GM23338 (cell line): Measurements from ENCODE around the gene NMRK2. TPM values are rescaled to one million over a fixed set of nuclear protein-coding genes. Genes with fewer than 3 reads are reported as not detected.

Experiments
- ATAC-seq: fragments of 200-7000 bp; cut with Tn5 transposase; 3 replicates; pipeline ENCODE4 v1.9.1; 2020
- DNase-seq: peaks from one replicate; pipeline ENCODE4 v3.0.0-alpha.2; 2015; ENCODE audit warnings: low spot score
- H2AFZ ChIP-seq: fragments of 200-600 bp; sonication (generic); 2 replicates; pipeline ENCODE4 v1.8.0; 2016; ENCODE audit warnings: antibody characterized with exemption, mild to moderate bottlenecking, moderate library complexity
- H3F3A ChIP-seq: fragments of 200-600 bp; sonication (generic); replicated peaks from 2 replicates; pipeline ENCODE4 v1.8.0; 2017; ENCODE audit warnings: antibody characterized with exemption, mixed run types, low read depth
- H3K27ac ChIP-seq: fragments of 200-600 bp; sonication (generic); 2 replicates; pipeline ENCODE4 v1.6.1; 2016; ENCODE audit warnings: low read depth
- H3K27me3 ChIP-seq: fragments of 200-600 bp; sonication (generic); 2 replicates; pipeline ENCODE4 v1.8.0; 2016; ENCODE audit warnings: mild to moderate bottlenecking, mixed run types, moderate library complexity; ENCODE audit not compliant: insufficient read depth
- H3K36me3 ChIP-seq: fragments of 200-600 bp; sonication (generic); 2 replicates; pipeline ENCODE4 v1.8.0; 2016; ENCODE audit warnings: mild to moderate bottlenecking; ENCODE audit not compliant: insufficient read depth
- H3K4me1 ChIP-seq: fragments of 200-600 bp; sonication (generic); 2 replicates; pipeline ENCODE4 v1.8.0; 2016; ENCODE audit warnings: mild to moderate bottlenecking, moderate library complexity; ENCODE audit not compliant: insufficient read depth
- H3K4me2 ChIP-seq: fragments of 200-600 bp; sonication (generic); 2 replicates; pipeline ENCODE4 v1.7.1; 2017; ENCODE audit warnings: mixed run types
- H3K4me3 ChIP-seq: fragments of 200-600 bp; sonication (generic); 2 replicates; pipeline ENCODE4 v1.6.1; 2016; ENCODE audit warnings: mixed run types
- H3K79me2 ChIP-seq: fragments of 200-600 bp; sonication (generic); replicated peaks from 2 replicates; pipeline ENCODE4 v1.8.0; 2017; ENCODE audit warnings: mild to moderate bottlenecking; ENCODE audit not compliant: insufficient read depth
- H3K9me2 ChIP-seq: fragments of 200-600 bp; sonication (generic); 2 replicates; pipeline ENCODE4 v1.8.0; 2017; ENCODE audit not compliant: insufficient read depth
- H4K20me1 ChIP-seq: fragments of 200-600 bp; sonication (generic); replicated peaks from 2 replicates; pipeline ENCODE4 v1.8.0; 2017; ENCODE audit warnings: mild to moderate bottlenecking; ENCODE audit not compliant: insufficient read depth
- H3K27ac Mint-ChIP-seq: 2 replicates; pipeline ENCODE4 v1.8.0; 2020; ENCODE audit warnings: inconsistent platforms, mild to moderate bottlenecking, moderate library complexity, mixed read lengths
- H3K27me3 Mint-ChIP-seq: 3 replicates; pipeline ENCODE4 v1.8.0; 2022; ENCODE audit warnings: low read depth, mild to moderate bottlenecking, moderate library complexity, mixed read lengths, inconsistent platforms; ENCODE audit not compliant: insufficient read depth, poor library complexity
- H3K36me3 Mint-ChIP-seq: 3 replicates; pipeline ENCODE4 v1.8.0; 2021; ENCODE audit warnings: low read depth, mild to moderate bottlenecking, inconsistent platforms, moderate library complexity, mixed read lengths
- H3K4me1 Mint-ChIP-seq: 3 replicates; pipeline ENCODE4 v1.8.0; 2020; ENCODE audit warnings: mild to moderate bottlenecking, inconsistent platforms, mixed read lengths
- H3K4me3 Mint-ChIP-seq: 3 replicates; pipeline ENCODE4 v1.8.0; 2021; ENCODE audit warnings: moderate library complexity, mild to moderate bottlenecking, inconsistent platforms, mixed read lengths
- H3K9me3 Mint-ChIP-seq: 3 replicates; pipeline ENCODE4 v1.8.0; 2020; ENCODE audit warnings: moderate library complexity, mild to moderate bottlenecking, inconsistent platforms, mixed read lengths
- CREB1 ChIP-seq: fragments of 250-450 bp; sonication (Bioruptor Pico); IDR thresholded peaks from 2 replicates; pipeline ENCODE4 v1.5.0; 2020; ENCODE audit warnings: low read depth, mild to moderate bottlenecking, moderate library complexity
- EZH2 ChIP-seq: fragments of 200-600 bp; sonication (generic); IDR thresholded peaks from one replicate; pipeline ENCODE4 v1.8.0; 2017; ENCODE audit warnings: antibody characterized with exemption, mild to moderate bottlenecking, low read depth; ENCODE audit not compliant: unreplicated experiment
- EZH2phosphoT487 ChIP-seq: fragments of 200-600 bp; sonication (generic); IDR thresholded peaks from one replicate; pipeline ENCODE4 v1.8.1; 2018; ENCODE audit warnings: antibody characterized with exemption; ENCODE audit not compliant: unreplicated experiment
- JUNB ChIP-seq: IDR thresholded peaks from one replicate; pipeline ENCODE4 v1.6.1; 2016; ENCODE audit warnings: antibody characterized with exemption; ENCODE audit not compliant: unreplicated experiment
- POLR2AphosphoS5 ChIP-seq: IDR thresholded peaks from 2 replicates; pipeline ENCODE4 v1.6.1; 2016; ENCODE audit warnings: antibody characterized with exemption, low read depth
- STAT1 ChIP-seq: IDR thresholded peaks from one replicate; pipeline ENCODE4 v1.6.1; 2016; ENCODE audit warnings: antibody characterized with exemption; ENCODE audit not compliant: unreplicated experiment
- ZNF114 ChIP-seq: fragments of 250-450 bp; sonication (Bioruptor Pico); IDR thresholded peaks from 2 replicates; pipeline ENCODE4 v1.5.0; 2020; ENCODE audit warnings: mild to moderate bottlenecking, moderate library complexity
- ZNF331 ChIP-seq: fragments of 250-450 bp; sonication (Bioruptor Pico); IDR thresholded peaks from 2 replicates; pipeline ENCODE4 v1.5.0; 2020; ENCODE audit warnings: low read depth, mild to moderate bottlenecking, moderate library complexity
- polyA plus RNA-seq: library from polyadenylated mRNA; unstranded; fragments of >200 nt; fragmentation: Nextera tagmentation; extraction: Ambion mirVana; gene quantifications from 2 replicates; pipeline ENCODE4 v1.2.1, GENCODE V29; 2016
- total RNA-seq: library from RNA; depleted of rRNA; stranded (reverse); fragments of >200 nt; shearing (Covaris generic); gene quantifications from 2 replicates; pipeline ENCODE4 v1.2.3, GENCODE V29; 2014
- TF ChIP-seq, protein P1 (sequence below): IDR thresholded peaks from 2 replicates; pipeline ENCODE4 v1.6.1; 2016; ENCODE audit warnings: antibody characterized with exemption
- TF ChIP-seq, protein P2 (sequence below), 2 experiments: fragments of 200-600 bp in 1 of 2; sonication (generic) in 1 of 2; conservative IDR thresholded peaks; 2 replicates each; pipeline versions ENCODE4 v1.5.1 to v1.6.1; 2016 to 2017; ENCODE audit warnings: antibody characterized with exemption in 2 of 2, low read depth in 2 of 2, mild to moderate bottlenecking in 2 of 2, moderate library complexity in 1 of 2

Gene NMRK2
- total and polyA plus RNA-seq, 2 experiments from 2014 or later: 55.9 to 65.3 TPM

DNA sequence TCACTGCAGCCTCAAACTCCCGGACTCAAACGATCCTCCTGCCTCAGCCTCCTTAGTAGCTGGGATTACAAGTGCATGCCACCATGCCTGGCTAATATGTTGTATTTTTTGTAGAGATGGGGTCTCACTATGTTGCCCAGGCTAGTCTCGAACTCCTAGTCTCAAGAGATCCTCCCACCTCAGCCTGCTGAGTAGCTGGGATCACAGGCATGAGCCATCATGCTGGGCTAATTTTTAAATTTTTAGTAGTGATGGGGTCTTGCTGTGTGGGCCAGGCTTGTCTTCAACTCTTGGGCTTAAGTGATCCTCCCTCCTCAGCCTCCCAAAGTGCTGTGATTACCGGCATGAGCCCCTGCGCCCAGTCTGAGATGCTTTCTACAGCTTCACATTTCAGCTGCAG, 37.1 kb upstream of the NMRK2 start (continued):
- no peak for TF ChIP-seq POLR2AphosphoS5
- no peak for TF ChIP-seq CREB1
- TF ChIP-seq ZNF331 (CRISPR knock-in tag): no peak

DNA sequence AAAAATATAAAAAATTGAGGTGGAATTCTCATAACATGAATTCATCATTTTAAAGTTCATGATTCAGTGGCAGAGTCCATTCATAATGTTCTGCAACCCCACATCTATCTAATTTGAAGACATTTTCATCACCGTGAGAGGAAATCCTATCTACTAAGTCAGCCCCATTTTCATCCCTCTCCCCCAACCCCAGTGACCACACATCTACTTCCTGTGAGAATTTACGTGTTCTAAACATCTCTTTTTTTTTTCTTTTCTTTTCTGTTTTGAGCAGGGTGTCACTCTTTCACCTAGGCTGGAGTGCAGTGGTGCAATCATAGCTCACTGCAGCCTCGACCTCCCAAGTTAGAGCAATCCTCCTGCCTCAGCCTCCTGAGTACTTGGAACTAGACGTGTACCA, 34.9 kb upstream of the NMRK2 start:
- Histone ChIP-seq H2AFZ (no peak overlapping the region), H3K9me2 (no peaks in the 10 kb centered on the region), H3K4me1 (no peaks in the 10 kb centered on the region), H3K4me2 (no peak overlapping the region), H3K4me3 (no peak overlapping the region), H3K27ac (no peak overlapping the region), H3F3A (no peaks in the 10 kb centered on the region), H3K79me2 (no peaks in the 10 kb centered on the region), H3K36me3 (peaks cover 11% of the 10 kb centered on the region), H3K27me3 (no peaks in the 10 kb centered on the region), H4K20me1 (no peaks in the 10 kb centered on the region; the same call in 1 of the 2 replicates)
- TF ChIP-seq EZH2phosphoT487 (no peak), ZNF114 (CRISPR knock-in tag) (no peak), ZNF331 (CRISPR knock-in tag) (no peak), POLR2AphosphoS5 (no peak), EZH2 (no peak), STAT1 (no peak), JUNB (no peak)
- TF ChIP-seq, protein P1, sequence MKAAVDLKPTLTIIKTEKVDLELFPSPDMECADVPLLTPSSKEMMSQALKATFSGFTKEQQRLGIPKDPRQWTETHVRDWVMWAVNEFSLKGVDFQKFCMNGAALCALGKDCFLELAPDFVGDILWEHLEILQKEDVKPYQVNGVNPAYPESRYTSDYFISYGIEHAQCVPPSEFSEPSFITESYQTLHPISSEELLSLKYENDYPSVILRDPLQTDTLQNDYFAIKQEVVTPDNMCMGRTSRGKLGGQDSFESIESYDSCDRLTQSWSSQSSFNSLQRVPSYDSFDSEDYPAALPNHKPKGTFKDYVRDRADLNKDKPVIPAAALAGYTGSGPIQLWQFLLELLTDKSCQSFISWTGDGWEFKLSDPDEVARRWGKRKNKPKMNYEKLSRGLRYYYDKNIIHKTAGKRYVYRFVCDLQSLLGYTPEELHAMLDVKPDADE: no peak
- TF ChIP-seq, protein P2, sequence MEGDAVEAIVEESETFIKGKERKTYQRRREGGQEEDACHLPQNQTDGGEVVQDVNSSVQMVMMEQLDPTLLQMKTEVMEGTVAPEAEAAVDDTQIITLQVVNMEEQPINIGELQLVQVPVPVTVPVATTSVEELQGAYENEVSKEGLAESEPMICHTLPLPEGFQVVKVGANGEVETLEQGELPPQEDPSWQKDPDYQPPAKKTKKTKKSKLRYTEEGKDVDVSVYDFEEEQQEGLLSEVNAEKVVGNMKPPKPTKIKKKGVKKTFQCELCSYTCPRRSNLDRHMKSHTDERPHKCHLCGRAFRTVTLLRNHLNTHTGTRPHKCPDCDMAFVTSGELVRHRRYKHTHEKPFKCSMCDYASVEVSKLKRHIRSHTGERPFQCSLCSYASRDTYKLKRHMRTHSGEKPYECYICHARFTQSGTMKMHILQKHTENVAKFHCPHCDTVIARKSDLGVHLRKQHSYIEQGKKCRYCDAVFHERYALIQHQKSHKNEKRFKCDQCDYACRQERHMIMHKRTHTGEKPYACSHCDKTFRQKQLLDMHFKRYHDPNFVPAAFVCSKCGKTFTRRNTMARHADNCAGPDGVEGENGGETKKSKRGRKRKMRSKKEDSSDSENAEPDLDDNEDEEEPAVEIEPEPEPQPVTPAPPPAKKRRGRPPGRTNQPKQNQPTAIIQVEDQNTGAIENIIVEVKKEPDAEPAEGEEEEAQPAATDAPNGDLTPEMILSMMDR (conservative IDR thresholded peaks at IDR 0.05; ENCODE audit: low read depth in 2 of 2): no peak
- Mint-ChIP-seq H3K36me3 (peaks cover 20% of the 10 kb centered on the region), H3K4me3 (no peak overlapping the region), H3K9me3 (peaks cover 9% of the 10 kb centered on the region), H3K27me3 (peaks cover 4% of the 10 kb centered on the region), H3K27ac (no peak overlapping the region), H3K4me1 (no peaks in the 10 kb centered on the region)
- DNase-seq (no peak), ATAC-seq (no peak)

DNA sequence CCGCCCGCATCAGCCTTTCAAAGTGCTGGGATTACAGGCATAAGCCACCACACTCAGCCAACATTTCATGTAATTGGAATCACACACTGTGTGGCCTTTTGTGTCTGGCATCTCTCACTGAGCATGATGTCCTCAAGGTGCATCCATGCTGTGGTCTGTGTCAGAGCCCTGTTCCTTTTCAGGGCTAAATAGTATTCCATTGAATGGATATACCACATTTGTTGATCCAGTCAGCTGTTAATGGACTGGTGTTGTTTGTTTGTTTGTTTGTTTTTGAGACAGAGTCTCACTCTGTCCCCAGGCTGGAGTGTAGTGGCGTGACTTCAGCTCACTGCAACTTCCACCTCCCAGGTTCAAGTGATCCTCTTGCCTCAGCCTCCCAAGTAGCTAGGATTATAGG, 34.4 kb upstream of the NMRK2 start:
- peaks cover 9% of the 10 kb centered on the region for H3K9me3 Mint-ChIP-seq
- Histone ChIP-seq H3K4me1 (no peaks in the 10 kb centered on the region), H3K4me3 (no peak overlapping the region), H4K20me1 (no peaks in the 10 kb centered on the region; the same call in 1 of the 2 replicates), H3K27ac (no peak overlapping the region), H3K79me2 (no peaks in the 10 kb centered on the region), H3K9me2 (no peaks in the 10 kb centered on the region), H3K27me3 (no peaks in the 10 kb centered on the region), H3F3A (no peaks in the 10 kb centered on the region), H3K4me2 (no peak overlapping the region), H3K36me3 (peaks cover 11% of the 10 kb centered on the region), H2AFZ (no peak overlapping the region)
- peaks cover 20% of the 10 kb centered on the region for H3K36me3 Mint-ChIP-seq
- ATAC-seq: no peak
- H3K4me3 Mint-ChIP-seq: no peak overlapping the region
- H3K4me1 Mint-ChIP-seq: no peaks in the 10 kb centered on the region
- H3K27me3 Mint-ChIP-seq: peaks cover 4% of the 10 kb centered on the region
- no peak for DNase-seq
- no peak overlapping the region for H3K27ac Mint-ChIP-seq
- TF ChIP-seq CREB1 (no peak), ZNF331 (CRISPR knock-in tag) (no peak), ZNF114 (CRISPR knock-in tag) (no peak)
- TF ChIP-seq, protein P2 (conservative IDR thresholded peaks at IDR 0.05; ENCODE audit: low read depth in 2 of 2): no peak
